Upper lobe of left lung (tissue), 6 donors: ENCODE measurements around the gene LIM2. TPM values are rescaled to one million over a fixed set of nuclear protein-coding genes. Genes with fewer than 3 reads are reported as not detected.
A peak's percentile ranks its signal among the peaks of the same experiment; 100 is the strongest.
"Not testable (repeated sequence)": the region's sequence is repeated elsewhere in the genome, so short reads cannot be mapped to it uniquely, and the experiment has no call there.

Experiments used
- ATAC-seq, 2 donors: fragments of 200-7000 bp; cut with Tn5 transposase; one replicate each; pipeline ENCODE4 v1.9.1; 2022; ENCODE audit warnings: mild to moderate bottlenecking in 2 of 2, moderate library complexity in 2 of 2; ENCODE audit not compliant: low FRiP score in 2 of 2
- DNase-seq, 2 donors: peaks; one replicate each; pipeline ENCODE4 v3.0.0-alpha.2; 2019 to 2020
- H3K27ac ChIP-seq, 4 donors: fragments of 200-600 bp; sonication (generic); one replicate each; pipeline ENCODE4 v1.5.1; 2016 to 2019
- H3K27me3 ChIP-seq, 4 donors: fragments of 200-600 bp; sonication (generic); one replicate each; pipeline ENCODE4 v1.5.1; 2017 to 2019
- H3K36me3 ChIP-seq, 4 donors: fragments of 200-600 bp; sonication (generic); one replicate each; pipeline ENCODE4 v1.5.1; 2016 to 2019
- H3K4me1 ChIP-seq, 4 donors: fragments of 200-600 bp; sonication (generic); one replicate each; pipeline ENCODE4 v1.5.1; 2018 to 2019
- H3K4me3 ChIP-seq, 4 donors: fragments of 200-600 bp; sonication (generic); one replicate each; pipeline ENCODE4 v1.5.1; 2017 to 2019; ENCODE audit warnings: mild to moderate bottlenecking in 2 of 4, moderate library complexity in 1 of 4
- H3K9me3 ChIP-seq, 4 donors: fragments of 200-600 bp; sonication (generic); one replicate each; pipeline ENCODE4 v1.5.1; 2018 to 2019
- EP300 ChIP-seq, 4 donors: sonication (generic); formaldehyde crosslinking; IDR thresholded peaks; one replicate each; pipeline ENCODE4 v1.5.1; 2017; ENCODE audit warnings: antibody characterized with exemption in 4 of 4, control low read depth in 2 of 4
- POLR2A ChIP-seq, 4 donors: fragments of 450-650 bp; IDR thresholded peaks; one replicate each; pipeline ENCODE4 v1.5.1; 2016 to 2017; ENCODE audit warnings: antibody characterized with exemption in 4 of 4, mild to moderate bottlenecking in 2 of 4
- POLR2AphosphoS5 ChIP-seq, 2 donors: sonication (generic); formaldehyde crosslinking; IDR thresholded peaks; one replicate each; pipeline ENCODE4 v1.5.1; 2017; ENCODE audit warnings: antibody characterized with exemption in 2 of 2
- WGBS, 2 donors: methylation state at CpG; one replicate each; pipeline ENCODE4 v1.1.5; 2017 to 2018; 5-methylcytosine and 5-hydroxymethylcytosine counted together
- total RNA-seq, 6 donors: library from RNA; depleted of rRNA in 4 of 6; stranded (reverse); fragments of >200 nt in 4 of 6; gene quantifications; one replicate each; pipeline versions ENCODE4 v1.1.0 to v1.2.1, GENCODE V29; 2016 to 2021
- TF ChIP-seq, protein P1 (sequence below), 6 experiments: fragments of 450-650 bp in 4 of 6; fragments of 200-600 bp in 2 of 6; sonication (generic) in 2 of 6; IDR thresholded peaks; one replicate each; pipeline ENCODE4 v1.5.1; 2016 to 2019; ENCODE audit warnings: antibody characterized with exemption in 6 of 6
- donor health status: DM: no; HTN: no; CAD: no; lungs with moderate emphysema.
- donor health status: DM: no; HTN: yes; CAD: no; lungs with severe emphysema.

Gene LIM2
- total RNA-seq, 6 donors from 2014 or later: 0.29 TPM; not detected in 5

DNA sequence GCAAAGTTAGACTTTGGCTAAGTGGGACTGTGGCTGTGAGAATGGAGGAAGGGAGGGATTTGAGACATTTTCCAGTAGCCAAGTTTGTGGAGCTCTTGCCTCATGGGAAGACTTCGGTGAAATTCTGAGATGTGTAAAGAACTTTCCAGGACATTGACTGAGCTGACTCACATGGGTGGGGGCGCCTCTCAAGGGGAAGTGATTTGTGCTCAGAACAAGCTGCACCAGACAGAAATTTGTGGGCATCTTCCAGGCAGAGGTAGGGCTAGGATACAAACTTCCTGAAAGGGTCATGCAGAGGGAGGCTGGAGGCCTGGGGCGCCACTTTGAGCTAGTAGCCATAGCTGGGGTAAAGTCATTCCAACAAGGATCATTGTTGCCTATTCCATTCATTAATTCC lies 39.4 kb upstream of the LIM2 start:
- Histone ChIP-seq H3K27me3 (no peaks in the 10 kb centered on the region), H3K4me3 (no peak overlapping the region), H3K9me3 (no peaks in the 10 kb centered on the region), H3K36me3 (no peaks in the 10 kb centered on the region), H3K4me1 (peaks cover 0 to 3% (median 0%) of the 10 kb centered on the region in 4 donors), H3K27ac (peak overlapping the region in 2 of 4 donors; percentile 49 to 60)
- ATAC-seq (peak in 1 of 2 donors; percentile 58), DNase-seq (peak in 1 of 2 donors; percentile 57)
- 58 to 65% methylated on average over 3 of the region's 3 CpGs for WGBS, 2 donors
- TF ChIP-seq, protein P1, sequence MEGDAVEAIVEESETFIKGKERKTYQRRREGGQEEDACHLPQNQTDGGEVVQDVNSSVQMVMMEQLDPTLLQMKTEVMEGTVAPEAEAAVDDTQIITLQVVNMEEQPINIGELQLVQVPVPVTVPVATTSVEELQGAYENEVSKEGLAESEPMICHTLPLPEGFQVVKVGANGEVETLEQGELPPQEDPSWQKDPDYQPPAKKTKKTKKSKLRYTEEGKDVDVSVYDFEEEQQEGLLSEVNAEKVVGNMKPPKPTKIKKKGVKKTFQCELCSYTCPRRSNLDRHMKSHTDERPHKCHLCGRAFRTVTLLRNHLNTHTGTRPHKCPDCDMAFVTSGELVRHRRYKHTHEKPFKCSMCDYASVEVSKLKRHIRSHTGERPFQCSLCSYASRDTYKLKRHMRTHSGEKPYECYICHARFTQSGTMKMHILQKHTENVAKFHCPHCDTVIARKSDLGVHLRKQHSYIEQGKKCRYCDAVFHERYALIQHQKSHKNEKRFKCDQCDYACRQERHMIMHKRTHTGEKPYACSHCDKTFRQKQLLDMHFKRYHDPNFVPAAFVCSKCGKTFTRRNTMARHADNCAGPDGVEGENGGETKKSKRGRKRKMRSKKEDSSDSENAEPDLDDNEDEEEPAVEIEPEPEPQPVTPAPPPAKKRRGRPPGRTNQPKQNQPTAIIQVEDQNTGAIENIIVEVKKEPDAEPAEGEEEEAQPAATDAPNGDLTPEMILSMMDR (IDR thresholded peaks at IDR 0.05): no peak
- peak in 1 of 4 donors; percentile 37 for TF ChIP-seq POLR2A (IDR thresholded peaks at IDR 0.05)

DNA sequence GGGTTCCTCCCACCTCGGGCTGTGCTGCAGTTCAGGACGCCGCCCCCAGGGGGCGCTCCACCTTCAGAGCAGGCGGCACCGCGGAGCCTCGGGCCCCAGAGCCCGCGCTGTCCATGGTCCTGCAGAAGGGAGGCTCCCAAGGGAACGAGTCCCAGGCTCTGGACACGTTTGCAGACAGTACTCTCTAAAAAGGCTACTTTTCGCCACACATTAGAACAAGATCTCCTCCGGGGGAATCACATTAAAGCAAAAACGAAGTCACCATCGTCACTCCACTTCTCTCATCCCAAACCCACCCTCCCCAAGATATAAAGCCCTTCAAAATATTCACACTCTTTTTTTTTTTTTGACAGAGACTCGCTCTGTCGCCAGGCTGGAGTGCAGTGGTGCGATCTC lies 34.3 kb upstream of the LIM2 start:
- no peak for TF ChIP-seq POLR2A (IDR thresholded peaks at IDR 0.05)
- no peak for TF ChIP-seq POLR2AphosphoS5 (IDR thresholded peaks at IDR 0.05)
- TF ChIP-seq, protein P1 (IDR thresholded peaks at IDR 0.05): peak; percentile 96 to 99 (median 96)
- peaks cover 0 to 9% (median 3%) of the 10 kb centered on the region in 4 donors for H3K4me1 ChIP-seq
- H3K27me3 ChIP-seq: peaks cover 0 to 3% (median 0%) of the 10 kb centered on the region in 4 donors
- DNase-seq (peak; percentile 89 to 98), ATAC-seq (peak; percentile 90 to 93)
- peak overlapping the region in 1 of 4 donors; percentile 4 for H3K27ac ChIP-seq
- peak overlapping the region in 1 of 4 donors; percentile 15 for H3K4me3 ChIP-seq
- no peaks in the 10 kb centered on the region for H3K36me3 ChIP-seq
- WGBS, 2 donors: 12 to 26% methylated on average over 8 to 19 of the region's 19 CpGs
- H3K9me3 ChIP-seq: no peaks in the 10 kb centered on the region

DNA sequence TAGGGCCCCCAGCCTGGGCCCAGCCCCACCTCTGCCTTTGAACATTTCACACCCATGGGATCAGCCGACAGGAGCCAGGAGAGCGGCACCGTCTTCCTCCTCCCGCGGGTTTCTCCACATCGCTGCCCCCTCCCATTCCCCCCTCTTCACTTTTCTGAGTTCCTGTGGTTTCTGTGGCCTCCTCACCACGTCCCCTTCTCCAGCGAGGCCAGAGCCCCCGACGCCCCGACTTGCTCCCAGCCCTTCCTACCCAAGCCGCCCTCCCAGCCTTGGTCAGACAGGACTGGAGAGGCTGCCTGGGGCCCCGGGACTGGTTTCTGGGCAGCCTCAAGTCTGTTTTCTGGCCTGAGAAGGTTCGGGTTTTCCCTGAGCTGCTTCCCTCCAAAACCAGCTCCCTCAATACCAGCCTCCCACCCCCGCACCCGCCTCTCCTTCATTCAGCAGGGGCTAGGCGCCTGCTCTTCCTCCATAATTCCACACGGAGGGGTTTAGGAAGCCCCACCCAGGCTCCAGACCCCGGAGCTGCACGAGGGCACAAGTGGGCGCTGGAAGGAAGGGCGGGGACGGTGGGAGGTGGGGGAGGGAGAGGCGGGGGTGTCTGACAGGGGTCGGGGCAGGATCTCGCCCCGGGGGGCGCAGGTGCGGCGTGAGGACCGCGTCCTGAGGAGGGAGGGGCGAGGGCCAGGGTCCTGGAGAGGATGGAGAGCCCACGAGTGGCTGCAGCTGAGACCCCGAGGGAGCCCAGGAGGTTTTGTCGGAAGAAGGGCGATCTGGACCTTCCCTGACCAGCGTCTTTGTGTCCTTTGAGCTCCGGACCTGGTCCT lies 33.7 kb upstream of the LIM2 start:
- H3K4me3 ChIP-seq: peak overlapping the region in 1 of 4 donors; percentile 15
- H3K36me3 ChIP-seq: no peaks in the 10 kb centered on the region
- H3K27me3 ChIP-seq: peaks cover 0 to 3% (median 0%) of the 10 kb centered on the region in 4 donors
- WGBS, 2 donors: 14 to 20% methylated on average over 14 to 29 of the region's 39 CpGs
- peaks cover 0 to 9% (median 3%) of the 10 kb centered on the region in 4 donors for H3K4me1 ChIP-seq
- peak overlapping the region in 1 of 4 donors; percentile 4 for H3K27ac ChIP-seq
- ATAC-seq (no peak), DNase-seq (no peak)
- TF ChIP-seq, protein P1 (IDR thresholded peaks at IDR 0.05): no peak
- no peak for TF ChIP-seq POLR2AphosphoS5 (IDR thresholded peaks at IDR 0.05)
- no peak for TF ChIP-seq POLR2A (IDR thresholded peaks at IDR 0.05)
- TF ChIP-seq EP300 (IDR thresholded peaks at IDR 0.05): no peak
- H3K9me3 ChIP-seq: no peaks in the 10 kb centered on the region

DNA sequence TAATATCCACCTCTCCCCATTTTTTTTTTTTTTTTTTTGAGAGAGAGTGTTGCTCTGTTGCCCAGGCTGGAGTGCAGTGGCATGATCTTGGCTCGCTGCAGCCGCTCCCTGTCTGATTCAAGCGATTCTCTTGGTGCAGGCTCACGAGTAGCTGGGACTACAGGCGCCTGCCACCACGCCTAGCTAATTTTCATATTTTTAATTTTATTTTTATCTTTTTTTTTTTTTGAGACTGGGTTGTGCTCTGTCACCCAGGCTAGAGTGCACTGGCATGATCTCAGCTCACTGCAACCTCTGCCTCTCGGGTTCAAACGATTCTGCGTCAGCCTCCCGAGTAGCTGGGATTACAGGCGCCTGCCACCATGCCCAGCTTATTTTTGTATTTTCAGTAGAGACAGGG lies 32.7 kb upstream of the LIM2 start:
- not testable (repeated sequence) for H3K4me3 ChIP-seq, H3K27ac ChIP-seq, ATAC-seq, H3K4me1 ChIP-seq, H3K9me3 ChIP-seq, H3K27me3 ChIP-seq, H3K36me3 ChIP-seq, DNase-seq
- 86 to 90% methylated on average over 11 of the region's 11 CpGs for WGBS, 2 donors

DNA sequence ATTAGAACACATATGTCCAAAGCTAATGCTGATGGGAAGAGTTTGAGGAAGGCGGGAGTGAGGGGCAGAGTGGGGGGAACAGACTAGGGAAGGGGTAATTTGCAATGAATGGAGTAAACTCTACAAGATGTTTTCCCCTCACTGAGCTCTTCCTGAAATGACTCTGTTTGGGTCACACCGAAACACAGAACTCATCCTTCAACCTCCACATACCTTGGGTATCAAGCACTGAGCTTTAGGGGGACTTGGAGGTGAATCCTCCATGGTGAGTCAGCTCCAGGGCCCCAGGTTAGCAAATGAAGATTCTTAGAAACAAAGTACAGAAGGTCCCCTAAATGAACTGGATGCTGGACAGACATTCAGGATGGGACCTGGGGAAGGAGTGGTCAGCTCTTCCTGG lies 30.9 kb upstream of the LIM2 start:
- peaks cover 0 to 3% (median 0%) of the 10 kb centered on the region in 4 donors for H3K27me3 ChIP-seq
- TF ChIP-seq EP300 (IDR thresholded peaks at IDR 0.05) (no peak), POLR2AphosphoS5 (IDR thresholded peaks at IDR 0.05) (no peak), POLR2A (IDR thresholded peaks at IDR 0.05) (no peak)
- TF ChIP-seq, protein P1 (IDR thresholded peaks at IDR 0.05): no peak
- H3K27ac ChIP-seq: peak overlapping the region in 1 of 4 donors; percentile 80
- no peak for DNase-seq
- H3K4me3 ChIP-seq: no peak overlapping the region
- 86 to 96% methylated on average over 2 of the region's 2 CpGs for WGBS, 2 donors
- peaks cover 0 to 9% (median 3%) of the 10 kb centered on the region in 4 donors for H3K4me1 ChIP-seq
- H3K36me3 ChIP-seq: no peaks in the 10 kb centered on the region
- ATAC-seq: no peak
- H3K9me3 ChIP-seq: no peaks in the 10 kb centered on the region
